ENCODE results near the gene PPP6C. TPM values are rescaled to one million over a fixed set of nuclear protein-coding genes. Genes with fewer than 3 reads are reported as not detected.

PPP6C gene
- total RNA-seq, 1 donor: 28.5 TPM

DNA sequence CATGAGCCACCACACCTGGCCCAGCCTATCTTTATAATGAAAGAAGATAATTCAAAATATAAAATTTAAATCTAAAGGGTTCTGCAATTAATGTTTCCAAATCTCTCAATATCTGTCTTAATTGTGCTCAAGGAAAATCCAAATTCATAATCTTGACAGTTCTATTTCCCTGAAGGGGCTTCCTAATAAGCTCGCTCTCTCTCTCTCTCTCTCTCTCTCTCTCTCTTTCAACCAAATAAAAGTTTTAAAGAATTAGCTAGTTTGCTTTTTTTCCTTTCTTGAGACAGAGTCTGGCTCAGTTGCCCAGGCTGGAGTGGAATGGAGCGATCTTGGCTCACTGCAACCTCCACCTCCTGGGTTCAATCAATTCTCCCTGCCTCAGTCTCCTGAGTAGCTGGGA is 33.1 kb downstream of the PPP6C start:
- no peak for DNase-seq (ENCODE audit: low read depth)
- no peak overlapping the region for H3K4me3 ChIP-seq (ENCODE audit: low read depth, low read length)
- no peak for TF ChIP-seq CTCF (IDR thresholded peaks at IDR 0.05; ENCODE audit: insufficient read depth, low read length)

DNA sequence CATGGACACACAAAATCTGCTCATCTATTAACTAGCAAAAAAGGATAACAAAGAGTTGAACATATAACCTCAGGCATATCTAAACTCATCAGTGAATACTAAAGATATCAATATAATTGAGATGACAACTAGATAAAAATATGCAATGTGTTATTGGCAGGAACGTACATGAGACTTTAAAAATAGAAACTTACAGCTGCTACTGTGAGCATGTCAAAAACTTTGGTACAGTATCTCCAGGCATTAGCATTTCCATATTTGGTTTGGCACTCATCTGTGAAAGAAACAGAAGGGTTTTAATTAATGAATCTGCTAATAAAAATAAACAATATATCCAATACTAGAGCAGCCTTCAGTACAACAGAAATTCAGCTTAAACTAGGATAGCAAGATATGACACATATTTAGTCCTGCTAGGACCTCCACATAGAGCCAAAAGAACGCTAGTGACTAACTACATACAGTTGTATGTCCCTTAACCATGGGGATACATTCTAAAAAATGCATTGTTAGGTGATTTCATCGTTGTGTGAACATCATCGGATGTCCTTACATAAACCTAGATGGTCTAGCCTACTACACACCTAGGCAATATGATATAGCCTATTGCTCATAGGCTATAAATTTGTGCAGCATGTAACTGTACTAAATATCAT is 35.8 kb downstream of the PPP6C start:
- DNase-seq (ENCODE audit: low read depth): no peak
- H3K4me3 ChIP-seq (ENCODE audit: low read depth, low read length): no peak overlapping the region
- no peak for TF ChIP-seq CTCF (IDR thresholded peaks at IDR 0.05; ENCODE audit: insufficient read depth, low read length)

- no peak for TF ChIP-seq CTCF (IDR thresholded peaks at IDR 0.05; ENCODE audit: insufficient read depth, low read length)
- DNase-seq (ENCODE audit: low read depth): no peak
- H3K4me3 ChIP-seq (ENCODE audit: low read depth, low read length): no peak overlapping the region
Observed at GRCh38 chr9:125151730-125152129, 37.9 kb downstream of the PPP6C start.

DNA sequence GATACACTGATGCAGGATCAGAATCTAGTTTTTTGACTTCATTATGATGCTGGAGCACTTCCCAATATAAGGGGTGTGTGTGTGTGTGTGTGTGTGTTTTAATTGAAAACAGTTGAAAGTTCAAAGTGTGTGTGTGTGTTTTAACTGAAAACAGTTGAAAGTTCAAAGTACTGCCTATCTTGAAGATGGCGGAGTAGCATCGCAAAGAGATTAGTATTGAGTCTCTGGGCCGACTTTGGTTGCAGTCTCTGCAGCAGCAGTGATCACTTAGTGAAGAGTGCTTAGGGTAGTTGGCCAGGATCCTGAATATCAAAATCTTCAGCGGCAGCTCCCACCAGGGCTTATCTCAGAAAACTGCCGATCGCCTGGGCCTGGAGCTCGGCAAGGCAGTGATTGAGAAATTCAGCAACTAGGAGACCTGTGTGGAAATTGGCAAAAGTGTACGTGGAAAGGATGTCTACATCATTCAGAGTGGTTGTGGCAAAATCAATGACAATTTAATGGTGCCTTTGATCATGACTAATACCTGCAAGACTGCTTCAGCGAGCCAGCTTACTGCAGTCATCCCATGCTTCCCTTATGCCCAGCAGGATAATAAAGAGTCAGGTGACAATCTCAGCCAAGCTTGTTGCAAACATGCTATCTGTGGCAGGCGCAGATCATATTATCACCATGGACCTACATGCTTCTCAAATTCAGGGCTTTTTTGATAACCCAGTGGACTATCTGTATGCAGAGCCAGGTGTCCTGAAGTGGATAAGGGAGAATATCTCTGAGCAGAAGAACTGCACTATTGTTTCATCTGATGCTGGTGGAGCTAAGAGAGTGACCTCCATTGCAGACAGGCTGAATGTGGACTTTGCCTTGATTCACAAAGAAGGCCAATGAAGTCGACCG is 39.0 kb downstream of the PPP6C start:
- DNase-seq (ENCODE audit: low read depth): no peak
- TF ChIP-seq CTCF (IDR thresholded peaks at IDR 0.05; ENCODE audit: insufficient read depth, low read length): no peak
- H3K4me3 ChIP-seq (ENCODE audit: low read depth, low read length): no peak overlapping the region

- TF ChIP-seq CTCF (IDR thresholded peaks at IDR 0.05; ENCODE audit: insufficient read depth, low read length): no peak
- DNase-seq (ENCODE audit: low read depth): no peak
- no peak overlapping the region for H3K4me3 ChIP-seq (ENCODE audit: low read depth, low read length)
Observed at GRCh38 chr9:125147401-125147951, 42.1 kb downstream of the PPP6C start.

GRCh38 chr9:125146247-125146646 is 43.4 kb downstream of the PPP6C start:
- TF ChIP-seq CTCF (IDR thresholded peaks at IDR 0.05; ENCODE audit: insufficient read depth, low read length): no peak
- peak; percentile 86 for DNase-seq (ENCODE audit: low read depth)
- H3K4me3 ChIP-seq (ENCODE audit: low read depth, low read length): no peak overlapping the region
